ENCODE measurements around the gene C16orf92.

DNA sequence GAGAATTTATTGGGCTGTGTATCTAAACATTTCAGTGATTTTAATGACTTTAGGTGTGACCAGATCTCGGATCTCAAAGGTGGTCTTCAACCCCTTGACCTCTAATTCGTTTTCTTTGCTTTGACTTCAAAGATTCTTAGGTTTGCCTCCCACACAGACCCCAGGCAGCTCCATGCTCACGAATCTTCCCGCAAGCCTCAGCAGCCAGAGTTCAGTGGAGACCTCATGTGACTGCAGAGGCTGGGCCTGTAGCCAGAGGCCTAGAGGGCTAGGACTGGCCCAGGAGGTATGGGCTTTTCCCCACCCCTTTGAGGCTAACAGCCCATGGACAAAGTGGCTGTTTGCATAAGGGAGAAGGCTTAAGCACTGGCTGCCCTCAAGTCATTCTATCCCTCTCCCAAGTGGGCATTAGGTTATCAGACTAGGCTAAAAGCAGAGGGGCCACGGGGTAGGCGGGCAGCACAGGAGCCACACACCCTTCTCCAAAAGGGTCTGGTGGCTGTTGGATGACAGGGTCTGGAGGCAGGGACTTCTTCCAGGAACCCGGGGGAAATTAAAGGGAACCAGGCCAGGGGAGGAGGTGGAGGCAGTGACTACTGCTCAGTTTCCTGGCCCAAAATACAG is 30.5 kb upstream of the C16orf92 start:
- TF ChIP-seq, protein P1, sequence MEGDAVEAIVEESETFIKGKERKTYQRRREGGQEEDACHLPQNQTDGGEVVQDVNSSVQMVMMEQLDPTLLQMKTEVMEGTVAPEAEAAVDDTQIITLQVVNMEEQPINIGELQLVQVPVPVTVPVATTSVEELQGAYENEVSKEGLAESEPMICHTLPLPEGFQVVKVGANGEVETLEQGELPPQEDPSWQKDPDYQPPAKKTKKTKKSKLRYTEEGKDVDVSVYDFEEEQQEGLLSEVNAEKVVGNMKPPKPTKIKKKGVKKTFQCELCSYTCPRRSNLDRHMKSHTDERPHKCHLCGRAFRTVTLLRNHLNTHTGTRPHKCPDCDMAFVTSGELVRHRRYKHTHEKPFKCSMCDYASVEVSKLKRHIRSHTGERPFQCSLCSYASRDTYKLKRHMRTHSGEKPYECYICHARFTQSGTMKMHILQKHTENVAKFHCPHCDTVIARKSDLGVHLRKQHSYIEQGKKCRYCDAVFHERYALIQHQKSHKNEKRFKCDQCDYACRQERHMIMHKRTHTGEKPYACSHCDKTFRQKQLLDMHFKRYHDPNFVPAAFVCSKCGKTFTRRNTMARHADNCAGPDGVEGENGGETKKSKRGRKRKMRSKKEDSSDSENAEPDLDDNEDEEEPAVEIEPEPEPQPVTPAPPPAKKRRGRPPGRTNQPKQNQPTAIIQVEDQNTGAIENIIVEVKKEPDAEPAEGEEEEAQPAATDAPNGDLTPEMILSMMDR (IDR thresholded peaks at IDR 0.05) = no peak
- no peak for TF ChIP-seq ZFX (IDR thresholded peaks at IDR 0.05; ENCODE audit: borderline replicate concordance)
